GM18507 (cell line): Measurements from ENCODE around the gene ZNF385A.
"Not testable (repeated sequence)": the region's sequence is repeated elsewhere in the genome, so short reads cannot be mapped to it uniquely, and the experiment has no call there.

Experiments
- DNase-seq: peaks from one replicate; pipeline ENCODE4 v3.0.0; 2011; ENCODE audit warnings: low read depth; ENCODE audit not compliant: insufficient read length; ENCODE audit errors: extremely low spot score
- FAIRE-seq: peaks from 2 replicates; lab custom pipeline; 2011; peaks lifted over from hg19 to GRCh38; lab: Jason Lieb, UNC

The ZNF385A gene

DNA sequence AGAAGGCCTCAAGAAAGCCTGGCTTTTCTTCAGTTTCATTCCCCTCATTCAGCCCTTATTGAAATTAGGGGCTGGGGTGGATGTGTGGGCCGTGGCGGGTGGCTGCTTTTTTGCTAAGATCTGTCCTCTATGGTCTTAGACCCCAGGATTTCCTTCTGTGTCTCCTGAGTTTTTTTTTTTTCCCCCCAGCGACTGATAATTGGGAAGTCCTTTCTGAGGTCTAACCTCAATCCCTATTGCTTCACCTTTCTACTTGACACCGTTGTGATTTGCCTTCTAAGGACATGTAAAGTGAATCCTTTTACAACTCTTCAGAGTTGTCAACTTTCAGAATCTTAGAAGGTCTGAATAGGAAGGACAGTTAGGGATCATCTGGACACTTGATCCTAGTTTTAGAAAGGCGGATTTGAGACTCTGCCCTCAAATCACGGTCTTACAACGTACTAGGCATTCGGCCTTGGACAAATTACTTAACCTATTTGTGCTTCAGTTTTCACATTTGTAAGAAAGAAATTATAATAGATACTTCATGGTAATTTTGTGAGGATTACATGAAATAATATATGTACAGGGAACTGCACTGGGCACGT, 24.7 kb downstream of the ZNF385A start:
- FAIRE-seq: no peak
- no peak for DNase-seq

GRCh38 chr12:54358945-54359761, 25.4 kb downstream of the ZNF385A start:
- peak; percentile 90 for DNase-seq
- peak; percentile 97 for FAIRE-seq

GRCh38 chr12:54358191-54358944, 26.2 kb downstream of the ZNF385A start:
- FAIRE-seq (peak; percentile 70), DNase-seq (peak; percentile 45)

DNA sequence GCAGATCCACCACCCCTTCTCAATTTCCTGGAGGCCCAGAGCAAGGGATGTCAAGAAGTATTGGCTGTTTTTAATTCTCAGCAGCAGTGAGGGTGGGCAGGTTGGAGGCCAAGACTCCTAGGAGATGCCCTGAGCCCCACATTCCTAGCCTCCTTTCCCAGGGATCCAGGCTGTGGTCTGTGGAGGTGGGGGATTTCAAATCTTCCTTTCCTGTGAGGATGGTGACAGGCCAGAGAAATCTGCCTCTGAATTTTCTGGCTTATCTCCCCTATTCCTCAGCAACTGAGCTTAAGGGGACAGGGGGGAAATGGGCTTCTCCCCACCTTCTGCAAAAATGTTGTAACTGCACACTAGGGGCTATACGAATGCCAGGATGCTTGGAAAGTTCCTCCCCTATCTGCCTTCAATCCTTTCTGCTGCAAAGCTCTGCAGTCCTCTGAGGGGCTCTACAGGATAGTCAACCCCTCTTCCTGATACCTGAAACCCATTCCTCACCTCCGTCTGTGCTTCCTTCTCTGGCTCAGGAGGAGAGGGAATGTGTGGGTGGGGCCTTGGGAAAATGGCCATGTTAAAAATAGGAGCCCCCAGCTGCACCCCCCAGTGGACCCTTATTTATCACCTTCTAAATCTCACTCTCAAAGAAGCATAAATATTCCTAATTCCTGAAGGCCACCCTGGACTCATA, 26.9 kb downstream of the ZNF385A start:
- FAIRE-seq (no peak), DNase-seq (no peak)

DNA sequence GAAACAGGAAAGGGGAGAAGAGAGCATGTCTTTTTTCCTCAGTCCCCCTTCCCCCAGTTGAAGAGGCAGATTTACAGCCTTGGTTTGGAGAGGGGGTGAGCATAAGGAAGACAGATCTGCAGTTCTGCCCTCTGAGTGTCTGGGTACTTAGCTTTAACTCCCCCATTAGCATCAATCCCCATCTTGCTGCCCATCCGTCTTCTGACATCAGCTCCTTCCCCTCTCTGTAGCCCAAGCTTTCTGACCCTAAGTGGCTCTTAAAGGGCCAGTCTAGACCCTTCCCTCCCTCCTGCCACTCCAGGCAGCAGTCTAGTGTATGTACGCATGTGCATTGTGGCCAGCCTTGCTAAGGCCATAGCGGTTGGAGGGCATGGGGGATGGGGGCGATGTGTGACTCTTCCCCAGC, 27.6 kb downstream of the ZNF385A start:
- DNase-seq: no peak
- FAIRE-seq: no peak

- FAIRE-seq: no peak
- DNase-seq: no peak
Measured at GRCh38 chr12:54356228-54356627, 28.3 kb downstream of the ZNF385A start.

DNA sequence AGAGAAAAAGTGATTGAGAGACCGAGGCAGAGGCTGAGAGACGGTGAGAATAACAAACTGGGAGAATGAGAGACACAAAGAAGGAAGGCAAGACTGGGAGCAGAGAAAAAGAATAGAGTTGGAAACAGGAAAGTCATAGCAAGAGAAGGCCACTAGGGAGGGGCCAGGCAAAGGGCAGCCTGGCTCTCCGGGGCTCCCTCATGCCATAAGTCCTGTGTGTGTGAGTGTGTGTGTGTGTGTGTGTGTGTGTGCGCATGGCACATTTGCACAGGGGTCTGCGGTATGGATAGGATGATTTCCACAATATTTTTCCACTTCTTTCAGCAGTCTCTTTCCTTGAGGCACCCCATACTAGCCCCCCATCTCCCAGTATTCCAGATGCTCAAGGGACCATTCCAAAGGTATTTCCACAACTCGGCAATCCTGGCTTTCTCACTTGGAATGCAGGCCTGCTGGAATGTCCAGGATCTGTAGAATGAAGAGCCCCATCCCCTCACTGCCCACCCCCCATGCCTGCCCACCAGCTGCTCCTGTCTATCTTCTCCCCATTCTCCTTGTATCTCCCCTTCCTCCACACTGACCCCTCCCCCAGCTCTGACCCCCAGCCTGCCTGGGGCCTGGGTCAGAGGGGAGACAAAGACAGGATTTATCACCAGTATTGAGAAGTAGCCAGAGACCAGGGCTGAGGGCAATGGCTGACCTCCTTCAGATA, 29.3 kb downstream of the ZNF385A start:
- FAIRE-seq: no peak
- no peak for DNase-seq

GRCh38 chr12:54354271-54354670, 30.3 kb downstream of the ZNF385A start:
- not testable (repeated sequence) for DNase-seq, FAIRE-seq

DNA sequence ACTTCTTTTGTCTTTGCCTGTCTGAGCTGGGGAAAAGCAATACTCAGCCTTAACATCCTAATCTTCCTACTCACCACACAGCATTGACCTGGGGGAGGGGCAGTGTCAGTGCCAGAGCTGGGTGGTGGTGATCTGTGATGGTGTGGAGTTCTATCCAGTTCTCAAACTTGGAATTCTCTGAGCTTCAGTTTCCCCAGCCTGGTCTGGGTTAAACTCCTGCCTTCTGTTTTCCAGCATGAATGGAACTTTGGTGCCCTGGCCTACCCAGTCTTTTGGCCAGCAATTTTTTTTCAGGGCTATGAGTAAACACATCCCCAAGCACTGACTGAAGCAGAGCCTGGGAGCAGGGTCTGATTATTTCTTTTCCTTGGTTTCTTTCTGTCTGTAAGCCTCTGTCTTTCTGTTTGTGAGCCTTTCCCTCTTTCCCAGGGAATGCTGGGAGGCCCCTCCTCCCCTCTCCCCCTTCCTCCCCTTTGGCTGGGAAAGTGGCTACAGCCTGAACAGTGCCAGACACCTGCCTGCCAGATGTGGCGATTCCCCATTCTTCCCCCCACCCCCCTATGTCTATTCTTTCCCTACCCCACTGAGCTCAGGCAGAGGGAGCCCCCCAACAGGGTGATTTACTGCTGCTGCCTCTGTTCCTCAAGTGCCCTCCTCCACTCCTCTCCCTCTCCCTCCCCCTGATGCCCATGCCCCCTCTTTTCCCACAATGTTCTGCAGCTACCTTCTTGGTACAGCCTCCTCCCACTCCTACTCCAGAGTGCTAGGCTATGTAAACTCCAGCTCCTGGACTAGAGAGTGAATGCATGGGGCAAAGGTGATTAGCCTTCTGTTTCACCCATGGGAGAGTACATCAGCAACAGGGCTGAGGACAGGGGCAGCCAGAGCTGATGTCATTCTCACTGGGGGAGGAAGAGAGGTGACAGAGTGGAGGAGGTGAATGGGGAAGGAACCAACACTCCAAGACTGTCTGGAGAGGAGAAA, 31.4 kb downstream of the ZNF385A start:
- DNase-seq (no peak), FAIRE-seq (no peak)

GRCh38 chr12:54352022-54352531, 32.5 kb downstream of the ZNF385A start:
- FAIRE-seq (no peak), DNase-seq (no peak)

DNA sequence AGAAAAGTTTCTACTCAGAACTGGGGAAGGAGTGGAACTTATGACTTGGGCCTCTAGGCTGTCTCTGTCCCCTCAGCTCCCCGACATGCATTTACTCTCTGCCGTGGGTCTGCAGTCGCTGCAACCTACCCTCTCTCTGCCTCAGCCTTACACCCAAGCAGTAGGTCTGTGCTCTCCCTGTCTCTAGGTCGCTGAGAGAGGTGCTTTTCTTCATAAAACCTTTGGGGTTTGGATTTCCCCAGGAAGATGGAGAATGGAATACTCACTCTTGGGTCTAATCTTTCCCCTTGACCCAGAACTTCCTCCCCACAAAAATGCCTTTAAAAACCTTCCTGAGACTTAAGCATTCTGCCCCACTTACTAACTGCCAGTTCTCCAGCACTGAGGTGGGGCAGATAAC, 33.2 kb downstream of the ZNF385A start:
- no peak for FAIRE-seq
- DNase-seq: no peak

DNA sequence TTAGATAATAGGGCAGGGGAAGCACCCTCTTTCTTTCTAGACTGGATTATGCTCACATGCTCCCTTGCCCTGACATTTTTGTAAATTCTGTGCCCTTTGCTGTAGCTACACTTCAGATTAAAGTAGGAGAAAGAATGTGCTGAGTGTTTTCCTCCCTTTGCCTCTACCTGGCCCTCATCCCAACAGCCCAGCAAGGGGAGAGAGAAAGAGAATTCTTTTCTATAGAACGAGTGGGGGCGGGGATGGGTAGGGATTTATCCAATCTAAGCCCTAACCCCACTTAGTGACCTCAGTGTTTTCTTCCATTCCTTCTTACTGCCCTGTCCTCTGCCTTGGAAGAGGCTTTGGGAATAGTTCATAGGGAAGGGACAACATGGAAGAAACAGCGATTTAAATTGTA, 33.8 kb downstream of the ZNF385A start:
- FAIRE-seq: no peak
- no peak for DNase-seq

GRCh38 chr12:54349679-54350078, 34.9 kb downstream of the ZNF385A start:
- no peak for FAIRE-seq
- no peak for DNase-seq

DNA sequence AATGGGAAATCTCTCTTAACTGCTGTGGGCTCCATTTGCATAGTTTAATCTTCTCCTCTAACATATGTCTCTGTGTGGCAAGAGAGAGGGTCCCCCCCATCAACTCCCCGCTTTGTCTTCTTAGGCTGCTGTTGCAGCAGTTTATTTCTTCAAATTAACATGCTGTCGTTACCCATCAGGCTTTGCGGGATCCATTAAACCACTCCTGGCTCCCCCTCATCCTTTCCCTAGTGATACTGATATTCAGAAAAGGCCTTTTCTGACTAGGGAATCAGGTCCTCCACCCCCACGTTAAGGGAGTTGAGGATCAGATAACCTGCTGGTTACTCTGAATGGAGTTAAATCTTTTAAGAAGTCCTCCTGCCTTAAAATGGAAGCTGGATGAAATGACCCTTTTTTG, 35.5 kb downstream of the ZNF385A start:
- DNase-seq (no peak), FAIRE-seq (no peak)

DNA sequence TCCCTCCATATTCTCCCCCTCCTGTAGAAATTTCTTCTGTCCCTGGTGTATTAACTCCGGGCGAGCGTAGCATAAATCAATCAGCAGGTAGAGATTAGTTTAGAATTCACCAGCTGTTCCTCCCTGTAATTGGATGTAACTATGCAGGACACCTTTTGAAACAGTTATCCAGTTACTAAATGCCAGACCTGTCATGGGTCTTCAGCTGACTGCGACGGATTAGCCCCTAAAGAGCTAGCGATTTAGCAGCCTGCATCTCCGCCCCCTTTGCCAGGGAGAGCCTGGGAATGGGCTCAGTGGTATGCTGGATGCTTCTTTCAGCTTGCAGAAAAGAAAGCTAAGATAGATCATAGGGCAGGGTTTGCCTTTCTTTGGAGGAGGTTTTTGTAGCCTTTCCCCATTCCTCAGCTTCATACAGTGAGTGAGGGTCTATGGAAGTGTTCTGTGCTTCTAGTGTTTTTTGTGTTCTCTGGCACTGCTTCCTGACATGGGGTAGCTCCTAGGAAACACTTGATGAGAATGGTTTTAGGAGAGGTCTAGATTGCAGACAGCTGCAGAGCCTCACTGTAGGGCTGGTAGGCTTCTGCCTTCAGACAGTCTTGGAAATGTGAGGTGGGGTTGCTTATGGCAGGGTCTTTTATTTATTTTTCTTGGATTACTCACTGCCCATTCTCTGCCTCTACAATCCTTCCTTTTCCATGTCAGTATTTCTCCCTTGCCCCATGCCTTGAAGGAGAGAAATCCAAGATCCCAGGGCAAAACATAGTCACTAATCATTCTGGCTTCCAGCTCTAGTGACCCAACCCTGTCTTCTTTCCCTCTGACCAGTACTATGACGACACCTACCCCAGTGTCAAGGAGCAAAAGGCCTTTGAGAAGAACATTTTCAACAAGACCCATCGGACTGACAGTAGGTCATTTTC, 42.9 kb downstream of the ZNF385A start:
- DNase-seq (no peak), FAIRE-seq (no peak)

DNA sequence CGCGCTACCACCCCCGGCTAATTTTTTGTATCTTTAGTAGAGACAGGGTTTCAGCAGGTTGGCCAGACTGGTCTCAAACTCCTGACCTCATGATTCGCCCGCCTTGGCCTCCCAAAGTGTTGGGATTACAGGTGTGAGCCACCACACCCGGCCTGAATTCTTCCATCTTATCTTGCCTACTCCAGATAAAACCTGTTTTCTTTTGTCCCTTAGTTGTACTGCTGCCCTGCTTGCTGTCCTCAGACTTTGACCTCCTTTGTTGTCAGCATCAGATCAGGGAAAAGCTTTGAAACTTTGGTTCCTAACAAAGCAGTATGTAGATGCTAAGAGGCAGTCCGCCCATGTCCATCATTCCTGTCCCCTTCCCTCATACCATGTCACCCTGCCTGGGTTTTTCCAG, 43.7 kb downstream of the ZNF385A start:
- DNase-seq (no peak), FAIRE-seq (no peak)

GRCh38 chr12:54338698-54339296, 45.7 kb downstream of the ZNF385A start:
- no peak for DNase-seq
- FAIRE-seq: no peak
